Measurements from ENCODE around the gene ZDHHC24. TPM values are rescaled to one million over a fixed set of nuclear protein-coding genes. Genes with fewer than 3 reads are reported as not detected.

ZDHHC24 gene
- total RNA-seq, 1 donor from 2014 or later = 13.5 TPM

- Histone ChIP-seq H3K4me2 (ENCODE audit: low read length) (peak overlapping the region; percentile 91), H3K36me3 (ENCODE audit: insufficient read depth, low read length) (no peaks in the 10 kb centered on the region), H3K27ac (ENCODE audit: low read depth, low read length) (peak overlapping the region; percentile 88), H3K4me3 (ENCODE audit: insufficient read depth, low read depth, low read length) (peak overlapping the region; percentile 77), H2AFZ (ENCODE audit: low read depth, low read length) (no peak overlapping the region), H3K27me3 (ENCODE audit: insufficient read depth, low read length) (no peaks in the 10 kb centered on the region), H3K79me2 (ENCODE audit: insufficient read depth, low read length) (peaks cover 21% of the 10 kb centered on the region), H3K9ac (ENCODE audit: low read length) (peak overlapping the region; percentile 94), H3K9me3 (ENCODE audit: insufficient read depth, low read depth, low read length) (no peaks in the 10 kb centered on the region), H3K4me1 (ENCODE audit: insufficient read depth, low read length) (peaks cover 11% of the 10 kb centered on the region), H4K20me1 (ENCODE audit: insufficient read depth, low read length) (peaks cover 17% of the 10 kb centered on the region)
- H3K4me3 Mint-ChIP-seq (ENCODE audit: unreplicated experiment) = peak overlapping the region; percentile 95
- no peak for FAIRE-seq
- peaks cover 5% of the 10 kb centered on the region for H3K4me1 Mint-ChIP-seq (ENCODE audit: low read depth, unreplicated experiment)
- H3K27me3 Mint-ChIP-seq (ENCODE audit: low read depth, unreplicated experiment) = no peaks in the 10 kb centered on the region
- H3K27ac Mint-ChIP-seq (ENCODE audit: unreplicated experiment) = peak overlapping the region; percentile 91
- no peaks in the 10 kb centered on the region for H3K9me3 Mint-ChIP-seq (ENCODE audit: unreplicated experiment)
- H3K36me3 Mint-ChIP-seq (ENCODE audit: low read depth, unreplicated experiment) = peaks cover 4% of the 10 kb centered on the region
- TF ChIP-seq CTCF (IDR thresholded peaks at IDR 0.05; ENCODE audit: insufficient read depth, low read depth, low read length) (peak; percentile 64), EZH2 (IDR thresholded peaks at IDR 0.05; ENCODE audit: insufficient read depth, low read length) (no peak)
- peak; percentile 12 for DNase-seq (ENCODE audit: low read depth)
Measured at GRCh38 chr11:66478729-66479393, 67.0 kb downstream of the ZDHHC24 start.

DNA sequence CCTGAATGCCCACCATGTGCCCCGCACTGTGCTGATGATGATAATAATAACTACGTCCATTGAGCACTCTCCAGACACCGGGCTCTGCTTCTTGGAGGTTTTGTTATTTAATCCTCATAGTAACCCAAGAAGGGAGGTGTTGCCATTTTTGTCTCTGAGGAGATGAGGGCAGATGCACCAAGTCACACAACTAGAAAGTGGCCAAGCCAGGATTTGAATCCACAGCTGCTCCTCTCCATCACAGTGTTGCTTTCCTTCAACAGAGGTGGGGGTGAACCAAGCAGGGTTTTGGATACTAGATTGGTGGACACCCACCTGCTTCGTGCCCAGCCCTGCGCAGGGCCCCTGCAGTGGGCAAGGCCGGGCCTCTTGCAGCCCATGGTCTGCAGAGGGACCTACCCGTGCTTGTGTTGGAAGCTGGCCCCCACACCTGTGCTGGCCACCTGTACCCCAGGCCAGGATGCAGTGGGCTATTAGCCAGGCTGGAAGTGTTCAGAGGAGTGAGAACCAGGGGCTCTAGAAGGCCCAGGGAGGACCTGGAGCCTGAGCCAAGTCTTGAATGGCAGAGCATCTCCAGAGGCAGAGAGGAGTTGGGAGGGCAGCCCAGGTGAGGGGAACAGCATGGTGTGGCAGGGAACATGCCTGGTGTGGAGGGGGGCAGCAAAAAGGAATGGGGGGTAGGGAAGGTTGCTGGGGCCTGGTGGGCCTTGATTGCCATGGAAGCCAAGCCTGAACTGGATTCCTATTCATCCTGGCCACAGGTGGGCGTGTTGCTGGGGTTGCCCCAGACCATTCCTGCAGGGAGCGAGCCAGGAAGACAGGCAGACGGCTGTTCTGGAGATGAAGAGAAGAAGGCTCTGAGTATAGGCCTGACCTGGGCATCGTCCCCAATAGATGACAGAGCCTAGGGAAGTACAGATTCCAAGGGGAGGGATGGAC, 68.3 kb downstream of the ZDHHC24 start:
- Histone ChIP-seq H3K9ac (ENCODE audit: low read length) (no peak overlapping the region), H4K20me1 (ENCODE audit: insufficient read depth, low read length) (peaks cover 17% of the 10 kb centered on the region), H3K79me2 (ENCODE audit: insufficient read depth, low read length) (peaks cover 21% of the 10 kb centered on the region), H3K4me3 (ENCODE audit: insufficient read depth, low read depth, low read length) (no peak overlapping the region), H3K27ac (ENCODE audit: low read depth, low read length) (no peak overlapping the region), H3K36me3 (ENCODE audit: insufficient read depth, low read length) (no peaks in the 10 kb centered on the region), H2AFZ (ENCODE audit: low read depth, low read length) (no peak overlapping the region), H3K4me2 (ENCODE audit: low read length) (no peak overlapping the region), H3K9me3 (ENCODE audit: insufficient read depth, low read depth, low read length) (no peaks in the 10 kb centered on the region), H3K4me1 (ENCODE audit: insufficient read depth, low read length) (peaks cover 11% of the 10 kb centered on the region), H3K27me3 (ENCODE audit: insufficient read depth, low read length) (no peaks in the 10 kb centered on the region)
- no peak for TF ChIP-seq CTCF (IDR thresholded peaks at IDR 0.05; ENCODE audit: insufficient read depth, low read depth, low read length)
- no peak for TF ChIP-seq EZH2 (IDR thresholded peaks at IDR 0.05; ENCODE audit: insufficient read depth, low read length)
- FAIRE-seq = no peak
- Mint-ChIP-seq H3K36me3 (ENCODE audit: low read depth, unreplicated experiment) (peaks cover 9% of the 10 kb centered on the region), H3K27ac (ENCODE audit: unreplicated experiment) (no peak overlapping the region), H3K9me3 (ENCODE audit: unreplicated experiment) (no peaks in the 10 kb centered on the region), H3K4me1 (ENCODE audit: low read depth, unreplicated experiment) (peaks cover 5% of the 10 kb centered on the region), H3K4me3 (ENCODE audit: unreplicated experiment) (no peak overlapping the region), H3K27me3 (ENCODE audit: low read depth, unreplicated experiment) (no peaks in the 10 kb centered on the region)
- no peak for DNase-seq (ENCODE audit: low read depth)
